Testis (tissue), 2 donors: ENCODE measurements around the gene FNDC5.

ENCODE experiments used
- POLR2A ChIP-seq: fragments of 450-650 bp; IDR thresholded peaks from one replicate; pipeline ENCODE4 v1.6.1; 2017; ENCODE audit warnings: antibody characterized with exemption, mild to moderate bottlenecking, moderate library complexity
- TF ChIP-seq, protein P1 (sequence below), 3 experiments: fragments of 450-650 bp in 2 of 3; fragments of 200-600 bp in 1 of 3; sonication (generic) in 1 of 3; IDR thresholded peaks; one replicate each; pipeline ENCODE4 v1.5.1; 2016 to 2019; ENCODE audit warnings: antibody characterized with exemption in 3 of 3, mild to moderate bottlenecking in 2 of 3, moderate library complexity in 1 of 3

DNA sequence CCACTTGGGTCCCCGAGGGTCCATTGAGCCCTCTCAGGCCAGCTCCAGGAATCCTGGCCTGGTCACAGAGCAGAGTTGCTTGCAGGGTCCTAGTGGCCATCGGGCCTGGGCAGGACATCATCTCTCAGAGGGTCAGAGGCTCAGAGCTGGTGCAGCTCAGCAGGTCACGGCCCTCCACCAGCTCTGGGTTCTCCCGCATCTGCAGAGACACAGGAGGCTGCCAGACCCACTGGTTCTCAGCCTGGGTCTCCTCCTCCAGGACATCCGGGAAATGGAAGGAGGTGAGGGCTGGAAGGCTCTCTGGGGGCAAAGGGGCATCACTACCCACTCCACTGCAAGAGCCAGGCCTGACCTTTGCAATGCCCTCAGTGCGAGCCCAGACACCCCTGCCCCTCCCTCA lies 24.0 kb upstream of the FNDC5 start:
- TF ChIP-seq, protein P1, sequence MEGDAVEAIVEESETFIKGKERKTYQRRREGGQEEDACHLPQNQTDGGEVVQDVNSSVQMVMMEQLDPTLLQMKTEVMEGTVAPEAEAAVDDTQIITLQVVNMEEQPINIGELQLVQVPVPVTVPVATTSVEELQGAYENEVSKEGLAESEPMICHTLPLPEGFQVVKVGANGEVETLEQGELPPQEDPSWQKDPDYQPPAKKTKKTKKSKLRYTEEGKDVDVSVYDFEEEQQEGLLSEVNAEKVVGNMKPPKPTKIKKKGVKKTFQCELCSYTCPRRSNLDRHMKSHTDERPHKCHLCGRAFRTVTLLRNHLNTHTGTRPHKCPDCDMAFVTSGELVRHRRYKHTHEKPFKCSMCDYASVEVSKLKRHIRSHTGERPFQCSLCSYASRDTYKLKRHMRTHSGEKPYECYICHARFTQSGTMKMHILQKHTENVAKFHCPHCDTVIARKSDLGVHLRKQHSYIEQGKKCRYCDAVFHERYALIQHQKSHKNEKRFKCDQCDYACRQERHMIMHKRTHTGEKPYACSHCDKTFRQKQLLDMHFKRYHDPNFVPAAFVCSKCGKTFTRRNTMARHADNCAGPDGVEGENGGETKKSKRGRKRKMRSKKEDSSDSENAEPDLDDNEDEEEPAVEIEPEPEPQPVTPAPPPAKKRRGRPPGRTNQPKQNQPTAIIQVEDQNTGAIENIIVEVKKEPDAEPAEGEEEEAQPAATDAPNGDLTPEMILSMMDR (IDR thresholded peaks at IDR 0.05): no peak
- TF ChIP-seq POLR2A: no peak
